Stimulated activated CD8-positive, alpha-beta memory T cell treated with anti-CD3 and anti-CD28 coated beads, Interleukin-15, amount 100 ng/mL, for 4 hours (primary cell): ENCODE measurements around the gene UBE2E1.
"Not testable (repeated sequence)": the region's sequence is repeated elsewhere in the genome, so short reads cannot be mapped to it uniquely, and the experiment has no call there.

Source experiments
- DNase-seq, 2 donors: peaks; one replicate each; pipeline ENCODE4 v3.0.0-alpha.2; 2020; ENCODE audit warnings: low read depth in 2 of 2

Gene UBE2E1

DNA sequence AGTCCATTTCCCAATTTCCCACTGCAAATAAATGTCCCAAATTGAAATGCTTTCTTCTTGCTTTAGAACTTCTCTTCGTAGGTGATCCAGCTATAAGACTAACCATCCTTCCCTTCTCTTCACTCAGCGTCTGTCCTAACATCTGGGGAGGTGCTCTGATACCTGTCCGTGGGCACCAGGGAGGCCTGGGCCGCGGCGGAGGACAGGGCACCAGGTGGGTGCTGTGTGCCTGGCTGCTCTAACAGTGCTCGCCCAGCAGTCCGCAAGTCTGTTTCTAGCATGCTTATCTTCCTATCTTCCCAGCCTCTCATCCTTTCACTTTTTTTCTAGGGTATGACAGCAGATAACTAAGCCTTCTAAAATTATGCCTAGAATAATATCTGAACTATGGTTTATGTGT is 73.7 kb downstream of the UBE2E1 start:
- no peak for DNase-seq

DNA sequence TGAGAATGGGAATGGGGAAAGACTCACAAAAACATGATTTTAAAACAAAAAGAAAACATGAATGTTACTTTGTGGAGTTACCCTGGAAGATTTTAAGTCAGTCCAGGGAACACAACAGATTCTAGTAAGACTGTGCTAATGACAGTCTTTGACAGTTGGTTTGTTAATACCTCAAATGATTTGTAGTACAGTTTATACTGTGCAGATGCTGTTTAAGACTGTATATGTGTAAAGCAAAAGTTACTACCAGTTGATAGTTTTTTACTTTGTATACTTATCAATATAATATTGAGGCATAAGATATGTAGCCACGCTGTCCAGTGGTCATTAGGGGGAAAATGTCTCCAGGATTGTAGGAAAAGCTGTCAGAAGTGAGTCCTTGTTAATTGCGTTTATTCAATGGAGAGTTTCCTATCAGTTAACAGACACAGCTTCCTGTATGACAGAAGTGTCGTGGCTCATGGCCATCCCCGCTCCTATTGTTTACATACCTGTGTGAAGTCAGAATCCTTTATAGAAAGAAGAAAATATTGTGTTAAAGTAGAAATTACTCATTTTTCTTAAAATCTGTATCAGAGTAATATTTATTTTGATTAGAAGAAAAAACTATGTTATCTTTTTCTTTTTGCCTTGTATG is 75.1 kb downstream of the UBE2E1 start:
- DNase-seq, result no peak

DNA sequence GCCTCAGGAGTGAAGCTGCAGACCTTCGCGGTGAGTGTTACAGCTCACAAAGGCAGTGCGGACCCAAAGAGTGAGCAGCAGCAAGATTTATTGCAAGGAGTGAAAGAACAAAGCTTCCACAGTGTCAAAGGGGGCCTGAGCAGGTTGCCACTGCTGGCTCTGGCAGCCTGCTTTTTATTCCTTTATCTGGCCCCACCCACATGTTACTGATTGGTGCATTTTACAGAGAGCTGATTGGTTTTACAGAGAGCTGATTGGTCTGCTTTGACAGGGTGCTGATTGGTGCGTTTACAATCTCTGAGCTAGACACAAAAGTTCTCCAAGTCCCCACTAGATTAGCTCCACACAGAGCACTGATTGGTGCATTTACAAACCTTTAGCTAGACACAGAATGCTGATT is 76.2 kb downstream of the UBE2E1 start:
- not testable (repeated sequence) for DNase-seq

DNA sequence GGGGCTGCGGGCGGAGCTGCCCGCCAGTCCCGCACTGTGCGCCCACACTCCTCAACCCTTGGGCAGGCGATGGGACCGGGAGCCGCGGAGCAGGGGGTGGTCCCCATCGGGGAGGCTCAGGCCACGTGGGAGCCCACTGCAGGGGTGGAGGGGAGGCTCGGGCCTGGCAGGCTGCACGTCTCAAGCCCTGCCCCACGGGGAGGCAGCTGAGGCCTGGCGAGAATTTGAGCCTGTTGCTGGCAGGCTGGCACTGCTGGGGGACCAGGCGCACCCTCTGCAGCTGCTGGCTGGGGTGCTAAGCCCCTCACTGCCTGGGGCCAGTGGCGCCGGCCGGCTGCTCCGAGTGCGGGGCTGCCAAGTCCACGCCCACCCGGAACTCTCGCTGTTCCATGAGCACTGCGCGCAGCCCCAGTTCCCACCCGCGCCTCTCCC is 76.7 kb downstream of the UBE2E1 start:
- no peak for DNase-seq

DNA sequence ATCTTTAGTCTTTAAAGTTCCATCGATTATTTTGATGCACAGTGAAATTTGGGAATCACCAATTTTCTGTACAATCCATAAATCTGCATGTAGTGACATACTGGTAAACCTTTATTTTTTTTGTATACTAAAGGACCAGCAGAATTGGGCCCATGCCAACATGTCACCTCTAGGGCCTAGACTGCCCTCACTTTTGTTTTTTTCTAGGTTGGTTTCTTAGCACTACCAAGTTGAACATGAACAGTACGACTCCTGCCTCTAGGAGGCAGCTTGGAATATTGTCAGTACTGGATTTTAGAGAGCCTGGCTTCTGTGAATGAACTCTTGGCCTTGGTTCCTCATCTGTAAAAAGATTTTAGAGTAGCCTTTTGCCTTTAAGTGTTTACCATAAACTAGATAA is 78.7 kb downstream of the UBE2E1 start:
- DNase-seq, result no peak

DNA sequence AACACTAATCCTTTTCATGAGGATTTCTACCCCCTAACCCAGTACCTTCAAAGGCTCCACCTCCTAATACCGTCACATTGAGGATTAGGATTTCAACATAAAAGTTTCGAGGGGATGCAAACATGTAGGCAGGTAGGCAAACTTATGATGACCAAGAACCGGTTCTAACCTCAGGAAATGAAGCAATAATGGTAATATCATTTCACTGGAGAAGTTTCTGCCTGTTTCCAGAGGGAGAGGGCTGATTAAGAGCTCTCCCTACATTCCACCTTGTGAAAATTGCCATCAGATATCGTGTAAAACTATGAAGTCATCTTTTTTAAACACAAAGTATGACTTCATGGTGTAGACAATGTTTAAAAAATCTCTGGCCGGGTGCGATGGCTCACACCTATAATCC is 79.5 kb downstream of the UBE2E1 start:
- no peak for DNase-seq

DNA sequence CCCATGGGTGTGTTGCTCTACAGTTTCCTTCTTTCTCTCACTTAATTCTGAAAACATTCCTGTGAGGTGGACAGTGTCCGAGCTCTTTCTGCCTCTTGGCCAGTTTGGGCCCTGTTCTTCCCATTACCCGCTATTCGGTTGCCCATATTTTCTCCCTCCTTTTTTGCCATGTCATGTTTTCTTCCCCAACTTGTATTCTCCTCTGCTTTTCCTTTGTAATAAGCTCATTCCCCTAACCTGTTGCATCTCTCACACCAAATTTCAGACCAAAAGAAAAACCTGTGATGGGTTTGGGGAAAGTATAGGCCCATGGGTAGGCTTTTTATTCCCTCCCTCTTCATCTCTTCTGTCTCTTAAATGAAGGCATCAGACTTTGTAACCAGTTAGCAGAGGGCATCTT is 80.6 kb downstream of the UBE2E1 start:
- DNase-seq, result no peak

DNA sequence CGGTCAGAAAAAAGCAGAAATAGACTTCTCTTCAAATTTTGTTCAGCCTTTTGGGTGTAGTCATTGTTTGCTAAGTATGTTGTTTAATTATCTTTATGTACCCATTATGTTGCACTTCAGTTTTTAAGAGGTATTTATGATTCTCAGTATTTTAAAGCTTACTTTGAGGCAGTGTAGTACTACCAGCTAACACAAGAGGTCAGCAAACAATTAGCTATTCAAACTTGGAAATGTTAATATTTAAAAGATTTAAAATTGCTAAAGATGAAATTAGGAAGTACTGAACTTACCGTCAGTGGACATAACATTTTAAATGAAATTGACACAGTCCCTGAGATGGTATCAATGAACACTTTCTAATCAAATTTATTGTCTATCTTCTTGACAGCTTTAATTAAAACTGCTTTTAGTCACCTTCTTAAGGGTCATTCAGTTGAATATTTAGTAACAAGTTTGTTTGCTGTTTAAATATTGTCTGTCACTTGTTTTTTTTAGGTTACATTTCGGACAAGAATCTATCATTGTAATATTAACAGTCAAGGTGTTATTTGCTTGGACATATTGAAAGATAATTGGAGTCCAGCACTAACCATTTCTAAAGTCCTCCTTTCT is 83.0 kb downstream of the UBE2E1 start:
- DNase-seq, result no peak

DNA sequence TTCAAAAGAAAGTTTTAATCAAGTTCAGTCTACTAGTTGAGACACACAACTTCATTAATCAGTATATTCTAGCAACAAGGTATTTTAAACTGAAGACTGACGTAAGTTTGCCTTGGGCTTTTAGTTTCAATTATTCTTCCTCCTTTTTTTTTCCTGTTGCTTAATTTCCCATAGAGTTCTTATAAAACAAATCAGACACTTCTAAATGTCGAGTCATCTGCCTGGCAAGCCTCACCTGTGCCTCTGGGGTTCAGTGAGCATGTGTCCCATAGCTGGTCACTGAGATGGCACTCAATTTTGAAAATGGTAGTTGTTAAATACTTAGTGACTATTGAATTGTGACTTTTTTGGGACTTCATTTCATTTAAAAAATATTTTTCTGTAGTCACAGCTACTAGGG is 83.6 kb downstream of the UBE2E1 start:
- DNase-seq, result no peak

DNA sequence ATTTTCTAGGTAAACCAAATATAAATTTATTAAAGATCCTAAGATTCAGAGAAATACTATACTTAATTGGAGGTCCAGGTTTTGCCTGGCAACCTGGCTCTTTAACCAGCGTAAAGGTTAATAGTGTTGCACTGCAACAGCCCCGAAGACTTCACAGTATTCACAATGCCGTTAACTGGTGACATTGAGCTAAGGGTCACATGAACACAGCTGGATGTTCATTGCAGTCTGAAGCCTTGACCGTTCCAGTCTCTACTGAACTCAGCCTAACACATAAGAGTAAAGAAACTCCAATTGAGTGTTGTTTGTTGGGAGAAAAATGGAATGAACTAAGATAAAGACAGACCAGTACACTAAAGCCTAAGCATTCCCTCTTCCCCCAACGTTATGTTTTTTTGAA is 84.2 kb downstream of the UBE2E1 start:
- DNase-seq, result no peak

DNA sequence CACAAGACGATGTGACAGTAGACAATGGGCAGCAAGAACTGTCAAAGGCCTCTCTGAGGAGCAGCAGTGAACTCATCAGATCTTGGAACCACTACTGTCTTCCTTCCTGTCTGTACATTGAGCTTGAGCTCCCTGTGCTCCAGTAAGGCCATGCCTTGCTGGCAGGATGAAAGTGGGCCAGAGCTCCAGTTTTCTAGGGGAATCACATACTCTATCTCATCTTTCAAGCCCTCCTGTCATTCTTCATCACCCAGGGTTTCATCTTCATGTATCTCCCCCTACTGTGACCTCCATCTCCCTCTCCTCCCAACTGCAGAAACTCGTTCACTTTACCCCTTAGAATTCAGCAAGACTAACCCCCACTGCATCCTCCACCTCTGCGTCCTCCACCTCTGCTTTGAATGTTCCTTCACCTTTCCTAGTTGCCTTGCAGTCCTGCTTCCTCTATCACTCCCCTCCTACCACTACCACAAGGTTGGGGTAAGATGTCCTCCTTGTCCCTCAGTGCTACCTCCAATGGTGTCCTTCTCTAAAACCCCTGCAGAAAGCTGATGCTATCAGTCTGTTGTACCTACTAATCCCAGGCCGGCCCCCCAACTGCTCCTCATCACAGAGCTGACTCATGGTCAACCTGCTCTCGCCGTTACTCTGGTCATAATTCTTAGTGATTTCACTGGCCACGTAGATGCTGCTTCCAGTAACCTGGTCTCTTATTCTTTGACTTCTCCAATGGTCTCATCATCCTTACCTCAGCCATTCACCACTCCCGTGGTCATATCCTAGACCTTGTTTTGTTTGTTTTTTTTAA is 88.7 kb downstream of the UBE2E1 start:
- no peak for DNase-seq

DNA sequence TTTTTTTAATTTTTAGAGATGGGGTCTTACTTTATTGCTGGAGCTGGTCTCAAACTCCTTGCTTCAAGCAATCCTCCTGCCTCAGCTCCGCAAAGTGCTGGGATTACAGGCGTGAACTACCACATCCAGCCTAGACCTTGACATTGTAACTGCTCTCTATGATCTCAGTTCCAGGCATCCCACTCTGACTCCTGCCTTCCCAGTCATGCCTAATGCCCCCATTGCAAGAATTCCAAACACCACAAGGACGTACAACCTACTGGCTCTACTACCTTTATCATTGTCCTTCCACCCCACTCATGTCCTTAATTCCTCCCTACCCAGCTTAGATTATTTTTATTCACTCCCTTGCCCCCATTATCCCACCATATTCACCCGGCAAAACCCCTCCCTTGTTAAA is 89.4 kb downstream of the UBE2E1 start:
- no peak for DNase-seq

DNA sequence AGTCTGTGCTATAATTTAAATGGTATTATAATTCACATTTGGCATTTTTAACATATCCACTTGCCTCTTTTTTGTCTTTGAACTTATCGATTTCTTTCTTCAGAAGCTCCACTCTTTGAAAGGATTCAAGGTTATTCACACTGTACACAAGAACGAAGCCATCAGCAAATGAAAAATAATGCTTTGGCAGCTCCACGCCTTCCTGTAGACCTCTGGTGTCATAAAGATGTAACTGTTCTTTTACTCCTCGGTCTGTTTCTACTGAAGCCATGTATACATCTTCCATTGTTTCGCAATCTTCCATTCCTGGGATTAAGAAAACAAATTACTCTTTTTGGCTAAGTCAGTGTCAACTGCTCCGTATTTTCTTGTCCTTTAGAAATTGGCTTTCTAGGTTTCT is 95.0 kb downstream of the UBE2E1 start:
- DNase-seq, result no peak

DNA sequence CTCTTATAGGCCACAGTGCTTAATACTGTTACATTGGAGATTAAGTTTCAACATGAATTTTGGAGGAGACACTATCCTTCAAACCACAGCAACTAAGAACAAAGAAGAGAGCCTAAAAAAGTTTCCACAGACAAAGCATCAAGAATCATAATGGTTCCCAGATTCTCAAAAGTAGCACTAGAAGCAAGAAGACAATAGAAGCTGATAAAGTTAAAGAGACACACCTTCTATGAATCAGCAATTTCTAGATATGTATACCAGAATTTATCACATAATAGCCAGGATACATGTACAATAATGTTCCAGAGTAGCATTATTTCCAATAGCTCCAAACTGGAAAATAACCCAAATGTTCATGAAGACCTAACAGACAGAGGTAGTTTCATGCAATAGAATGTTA is 98.8 kb downstream of the UBE2E1 start:
- no peak for DNase-seq

DNA sequence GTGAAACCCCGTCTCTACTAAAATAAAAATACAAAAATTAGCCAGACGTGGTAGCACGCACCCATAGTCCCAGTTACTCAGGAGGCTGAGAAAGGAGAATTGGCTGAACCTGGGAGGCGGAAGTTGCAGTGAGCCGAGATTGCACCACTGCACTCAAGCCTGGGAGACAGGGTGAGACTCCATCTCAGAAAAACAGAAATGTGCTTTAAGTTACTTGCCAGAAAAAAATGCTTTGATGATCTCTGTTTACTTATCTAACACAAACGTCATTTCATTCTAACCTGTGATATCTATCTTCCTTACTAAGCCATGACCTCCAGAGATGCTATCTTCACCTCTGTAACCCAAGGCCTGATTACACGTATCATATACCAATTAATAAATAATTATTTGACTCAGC is 103.6 kb downstream of the UBE2E1 start:
- no peak for DNase-seq

DNA sequence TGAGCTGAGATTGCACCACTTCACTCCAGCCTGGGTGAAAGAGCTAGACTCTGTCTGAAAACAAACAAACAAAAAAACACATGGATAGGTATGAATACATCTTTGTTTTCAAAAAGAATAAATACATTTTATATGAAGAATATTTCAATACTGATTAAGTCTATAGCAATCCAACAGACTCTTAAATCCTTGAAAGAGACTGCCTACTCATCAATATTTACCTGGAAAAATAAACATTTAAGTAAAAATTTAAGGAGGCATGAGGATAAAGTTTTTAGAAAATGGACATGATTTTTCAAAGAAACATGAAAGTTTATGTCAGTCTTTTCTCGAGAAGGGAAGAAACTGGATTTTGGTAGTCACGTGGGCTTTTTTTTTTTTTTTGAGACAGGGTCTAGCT is 105.6 kb downstream of the UBE2E1 start:
- no peak for DNase-seq

DNA sequence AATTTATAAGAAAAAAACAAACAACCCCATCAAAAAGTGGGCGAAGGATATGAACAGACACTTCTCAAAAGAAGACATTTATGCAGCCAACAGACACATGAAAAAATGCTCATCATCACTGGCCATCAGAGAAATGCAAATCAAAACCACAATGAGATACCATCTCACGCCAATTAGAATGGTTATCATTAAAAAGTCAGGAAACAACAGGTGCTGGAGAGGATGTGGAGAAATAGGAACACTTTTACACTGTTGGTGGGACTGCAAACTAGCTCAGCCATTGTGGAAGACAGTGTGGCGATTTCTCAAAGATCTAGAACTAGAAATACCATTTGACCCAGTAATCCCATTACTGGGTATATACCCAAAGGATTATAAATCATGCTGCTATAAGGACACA is 106.6 kb downstream of the UBE2E1 start:
- DNase-seq, result not testable (repeated sequence)

DNA sequence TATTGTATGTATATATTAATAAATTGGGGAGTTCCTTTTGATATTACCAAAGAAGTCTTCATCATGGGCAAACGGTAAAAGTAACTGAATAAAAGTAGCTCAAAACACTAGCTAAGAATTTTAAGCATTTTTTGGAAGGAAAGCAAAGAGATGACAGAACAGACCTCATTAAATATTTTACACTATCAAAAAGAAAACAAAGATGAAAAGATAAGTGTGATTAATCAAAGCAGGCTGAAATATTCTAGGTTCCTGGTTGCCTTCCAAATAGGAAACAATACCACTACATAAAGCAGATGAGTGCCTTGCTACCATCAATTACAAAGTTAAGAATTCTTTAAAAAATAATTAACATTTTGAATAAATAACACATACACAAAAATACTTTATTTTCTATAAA is 107.4 kb downstream of the UBE2E1 start:
- DNase-seq, result no peak

DNA sequence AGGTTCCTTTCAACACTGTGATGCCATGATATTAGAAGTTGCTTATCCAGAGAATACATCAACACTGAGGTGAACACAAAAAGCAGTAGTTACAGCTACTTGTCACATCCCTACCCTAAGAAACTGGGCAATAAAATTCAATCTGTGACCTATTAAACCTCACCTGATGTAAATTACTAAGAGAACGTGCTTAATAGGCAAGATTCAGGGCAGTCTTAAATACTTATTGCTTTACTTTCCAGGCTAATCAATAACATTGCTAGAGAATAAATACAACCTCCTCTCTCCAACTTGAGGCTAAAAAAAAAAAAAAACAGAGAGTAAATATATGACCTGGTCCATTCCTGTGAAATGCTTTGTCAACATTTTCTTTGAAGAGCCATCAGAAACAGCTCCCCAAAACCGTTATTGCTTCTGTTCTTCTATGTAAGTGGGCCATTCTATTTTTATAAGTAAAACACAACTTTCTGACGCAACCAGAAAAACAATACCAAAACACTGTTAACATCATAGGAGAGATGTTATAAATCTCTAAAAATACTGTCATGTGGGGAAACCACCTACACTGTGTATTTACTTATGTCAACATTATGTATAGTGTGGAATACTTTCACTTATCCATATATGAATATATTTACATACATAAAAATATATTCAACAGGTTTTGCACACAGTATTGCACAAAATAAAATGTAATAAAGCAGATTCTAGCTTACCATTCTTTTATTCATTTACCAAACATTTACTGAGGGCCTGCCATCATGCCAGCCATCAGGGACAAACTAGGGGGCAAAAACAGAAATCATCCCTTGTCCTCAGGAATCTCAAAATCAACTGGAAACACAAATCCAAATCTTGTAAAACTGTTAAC is 108.4 kb downstream of the UBE2E1 start:
- DNase-seq, result no peak

DNA sequence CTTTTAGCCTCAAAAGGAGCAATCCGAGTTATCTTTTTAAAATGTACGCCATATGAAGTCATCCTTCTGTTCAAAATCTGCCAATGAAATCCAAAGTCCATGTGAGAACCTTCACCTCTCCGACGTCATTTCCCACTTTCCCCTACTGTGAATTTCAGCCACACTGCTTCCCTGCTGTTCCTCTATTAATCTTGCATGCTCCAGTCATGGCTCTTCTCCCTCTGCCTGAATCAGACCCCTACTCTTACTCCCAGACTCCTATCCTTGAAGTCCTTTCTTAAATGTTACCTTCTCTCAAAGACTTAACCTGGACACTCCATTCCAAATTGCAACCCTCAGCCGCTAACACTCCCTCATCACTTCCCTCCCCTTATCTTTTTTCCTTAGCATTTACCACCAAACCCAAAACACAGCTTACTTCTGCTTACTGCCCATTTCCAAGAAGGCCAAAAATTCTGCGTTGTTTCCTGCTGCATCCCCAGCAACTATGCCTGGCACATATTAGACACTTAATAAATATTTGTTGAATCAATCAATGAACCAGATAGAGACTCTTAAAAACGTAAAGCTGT is 109.9 kb downstream of the UBE2E1 start:
- DNase-seq, result no peak

DNA sequence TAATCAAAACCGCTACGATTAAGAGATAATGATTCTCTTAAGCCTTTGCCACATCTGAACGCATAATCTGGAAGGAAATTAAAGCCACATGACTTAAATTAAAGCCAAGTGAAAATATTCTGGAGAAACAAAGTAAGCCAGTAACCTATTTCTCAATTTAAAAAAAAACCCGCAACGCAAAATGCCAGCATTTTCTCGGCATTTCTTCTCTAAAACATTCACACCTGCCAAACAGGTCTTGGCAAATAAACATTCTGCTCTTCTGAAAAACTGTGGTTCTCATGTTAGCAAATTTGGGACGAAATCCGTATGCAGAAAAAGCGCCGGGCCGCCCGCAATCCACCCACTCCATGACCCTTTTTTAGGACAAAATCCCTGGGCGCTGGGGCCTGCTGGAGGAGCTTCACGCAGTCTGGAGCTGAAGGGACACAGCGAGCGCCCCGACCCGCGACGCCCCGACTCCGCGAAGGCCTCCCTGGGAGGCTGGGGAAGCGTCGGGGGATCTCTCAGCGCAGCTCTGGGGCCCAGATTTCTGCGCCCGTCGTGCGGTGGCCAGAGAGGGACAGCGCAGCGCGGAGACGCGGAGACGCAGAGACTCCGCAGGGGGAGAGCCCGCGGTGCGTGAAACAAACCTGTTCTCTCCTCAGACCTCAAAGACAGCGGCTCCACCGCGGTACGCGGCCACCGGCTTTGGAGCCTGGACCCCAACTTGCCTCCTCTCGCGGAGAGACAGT is 110.6 kb downstream of the UBE2E1 start:
- no peak for DNase-seq
